HepG2 (cell line): Measurements from ENCODE around the gene THRAP3. TPM values are rescaled to one million over a fixed set of nuclear protein-coding genes. Genes with fewer than 3 reads are reported as not detected.

Source experiments
- BHLHE40 ChIP-seq: IDR thresholded peaks from 2 replicates; pipeline ENCODE4 v1.6.1; 2011; ENCODE audit warnings: low read length, improper control_type of control experiment
- IKZF5 ChIP-seq: IDR thresholded peaks from 2 replicates; pipeline ENCODE4 v1.6.1; 2018; ENCODE audit warnings: missing genetic modification reagents, mild to moderate bottlenecking, missing compliant biosample characterization
- NFE2L2 ChIP-seq: fragments of 150-350 bp; IDR thresholded peaks from 2 replicates; pipeline ENCODE4 v1.6.1; 2014; ENCODE audit warnings: low read length
- NPAS2 ChIP-seq: sonication (generic); formaldehyde crosslinking; IDR thresholded peaks from 2 replicates; pipeline ENCODE4 v1.8.0; 2022; ENCODE audit warnings: mild to moderate bottlenecking, missing genetic modification reagents, borderline replicate concordance
- RBM22 ChIP-seq: fragments of 200-400 bp; formaldehyde crosslinking; optimal IDR thresholded peaks from 2 replicates; pipeline ENCODE3; 2017; ENCODE audit warnings: mild to moderate bottlenecking, low read length, moderate library complexity
- RXRB ChIP-seq: IDR thresholded peaks from 2 replicates; pipeline ENCODE4 v1.6.1; 2016; ENCODE audit warnings: borderline replicate concordance, missing genetic modification reagents, missing compliant biosample characterization
- ZFYVE20 ChIP-seq: sonication (generic); formaldehyde crosslinking; IDR thresholded peaks from 2 replicates; pipeline ENCODE4 v1.8.0; 2023; ENCODE audit warnings: low read depth, mild to moderate bottlenecking, moderate library complexity, missing genetic modification reagents, borderline replicate concordance
- ZKSCAN5 ChIP-seq: sonication (generic); formaldehyde crosslinking; IDR thresholded peaks from 2 replicates; pipeline ENCODE4 v1.5.1; 2020; ENCODE audit warnings: mild to moderate bottlenecking, missing genetic modification reagents
- ZNF207 ChIP-seq: fragments of 450-650 bp; IDR thresholded peaks from 2 replicates; pipeline ENCODE4 v1.6.1; 2016; ENCODE audit warnings: antibody characterized with exemption, borderline replicate concordance
- ZNF460 ChIP-seq: sonication (generic); formaldehyde crosslinking; IDR thresholded peaks from 2 replicates; pipeline ENCODE4 v1.5.1; 2020; ENCODE audit warnings: missing genetic modification reagents, mild to moderate bottlenecking, borderline replicate concordance
- ZNF549 ChIP-seq: sonication (generic); formaldehyde crosslinking; IDR thresholded peaks from 2 replicates; pipeline ENCODE4 v1.5.0; 2020; ENCODE audit warnings: missing genetic modification reagents
- ZNF598 ChIP-seq: sonication (generic); formaldehyde crosslinking; IDR thresholded peaks from 2 replicates; pipeline ENCODE4 v1.5.1; 2020; ENCODE audit warnings: mild to moderate bottlenecking, missing genetic modification reagents, borderline replicate concordance
- ZNF652 ChIP-seq: IDR thresholded peaks from 2 replicates; pipeline ENCODE4 v1.6.1; 2016; ENCODE audit warnings: low read depth, borderline replicate concordance
- ZXDC ChIP-seq: sonication (generic); formaldehyde crosslinking; IDR thresholded peaks from 2 replicates; pipeline ENCODE4 v1.5.0; 2020; ENCODE audit warnings: mild to moderate bottlenecking, missing genetic modification reagents
- polyA plus RNA-seq, 8 experiments: library from polyadenylated mRNA; depleted of rRNA in 3 of 8; stranded (reverse) in 7 of 8; unstranded in 1 of 8; fragments of >200 nt; fragmentation: Illumina TruSeq in 4 of 8; extraction: Trizol in 4 of 8; gene quantifications; 2 replicates each; pipeline versions ENCODE4 v1.2.1 to v1.2.3, GENCODE V29; 2011 to 2016; ENCODE audit warnings: low read depth in 4 of 8, missing spikeins in 1 of 8, mixed read lengths in 1 of 8; ENCODE audit not compliant: insufficient read depth in 1 of 8
- total RNA-seq, 5 experiments: library from RNA; depleted of rRNA; stranded (reverse); fragments of >200 nt; fragmentation: Illumina TruSeq; extraction: Trizol; gene quantifications; 2 replicates each; pipeline ENCODE4 v1.2.3, GENCODE V29; 2016; ENCODE audit warnings: low read depth in 1 of 5
- TF ChIP-seq, protein P1 (sequence below): sonication (generic); formaldehyde crosslinking; IDR thresholded peaks from 2 replicates; pipeline ENCODE4 v1.5.0; 2020; ENCODE audit warnings: missing genetic modification reagents, mild to moderate bottlenecking, borderline replicate concordance
- TF ChIP-seq, protein P2 (sequence below): IDR thresholded peaks from 2 replicates; pipeline ENCODE4 v1.6.1; 2016; ENCODE audit warnings: control low read depth
- TF ChIP-seq, protein P3 (sequence below), 2 experiments: sonication (generic) in 1 of 2; formaldehyde crosslinking in 1 of 2; IDR thresholded peaks; 2 replicates each; pipeline versions ENCODE4 v1.4.0 to v1.6.1; 2016 to 2020; ENCODE audit warnings: borderline replicate concordance in 1 of 2, low read depth in 1 of 2, mild to moderate bottlenecking in 1 of 2, missing genetic modification reagents in 1 of 2

The THRAP3 gene
- total and polyA plus RNA-seq, 2 of the 13 experiments (the other 11 are each of a cell fraction or from before 2014, with no cell fraction given), result 45.0 to 92.6 TPM

DNA sequence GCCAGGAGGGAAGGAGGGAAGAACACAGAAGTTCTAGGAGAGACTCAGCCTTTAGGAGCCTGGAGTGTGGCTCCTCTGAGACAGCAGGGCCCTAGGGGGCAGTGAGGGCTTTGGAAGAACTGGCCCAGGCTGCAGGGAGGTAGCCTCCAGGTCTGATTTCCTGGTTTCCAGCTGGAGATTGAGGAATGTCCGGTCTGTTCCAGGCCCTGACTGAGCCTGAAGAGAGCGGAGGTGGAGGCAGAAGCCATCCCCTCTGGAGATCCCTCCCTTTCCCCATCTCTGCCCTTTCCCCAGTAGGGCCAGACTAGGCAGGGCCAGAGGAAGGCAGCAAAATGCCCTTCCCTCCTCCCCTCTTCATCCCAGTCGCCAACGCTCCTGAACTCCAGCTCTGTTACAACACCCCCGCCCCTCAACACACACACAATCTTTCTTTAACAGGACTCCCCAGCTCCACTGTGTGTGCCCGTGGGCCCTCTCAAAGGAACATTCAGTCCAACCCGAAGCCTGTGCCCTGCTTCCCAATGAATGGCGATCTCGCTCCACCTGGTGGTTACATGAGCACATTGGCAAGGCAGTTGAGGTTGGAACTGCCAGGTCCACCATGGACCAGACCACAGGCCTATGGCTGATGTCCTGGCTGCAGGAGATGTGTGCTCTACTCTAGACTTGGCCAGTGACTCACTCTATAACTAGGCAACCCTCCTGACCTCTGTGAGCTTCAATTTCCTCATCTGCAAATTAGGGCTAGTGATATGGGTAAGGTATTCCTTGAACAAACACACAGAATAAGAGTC is 36.2 kb upstream of the THRAP3 start (continued):
- no peak for TF ChIP-seq IKZF5 (CRISPR knock-in tag)
- TF ChIP-seq ZKSCAN5, result no peak
- TF ChIP-seq, protein P1, sequence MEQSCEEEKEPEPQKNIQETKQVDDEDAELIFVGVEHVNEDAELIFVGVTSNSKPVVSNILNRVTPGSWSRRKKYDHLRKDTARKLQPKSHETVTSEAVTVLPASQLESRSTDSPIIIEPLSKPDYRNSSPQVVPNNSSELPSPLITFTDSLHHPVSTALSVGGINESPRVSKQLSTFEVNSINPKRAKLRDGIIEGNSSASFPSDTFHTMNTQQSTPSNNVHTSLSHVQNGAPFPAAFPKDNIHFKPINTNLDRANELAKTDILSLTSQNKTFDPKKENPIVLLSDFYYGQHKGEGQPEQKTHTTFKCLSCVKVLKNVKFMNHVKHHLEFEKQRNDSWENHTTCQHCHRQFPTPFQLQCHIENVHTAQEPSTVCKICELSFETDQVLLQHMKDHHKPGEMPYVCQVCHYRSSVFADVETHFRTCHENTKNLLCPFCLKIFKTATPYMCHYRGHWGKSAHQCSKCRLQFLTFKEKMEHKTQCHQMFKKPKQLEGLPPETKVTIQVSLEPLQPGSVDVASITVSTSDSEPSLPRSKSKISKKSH (CRISPR knock-in tag), result 0 out of 2 replicates have a peak, but pooled peaks have one; percentile 60
- TF ChIP-seq NPAS2, result no peak
- TF ChIP-seq ZNF598 (CRISPR knock-in tag), result 0 out of 2 replicates have a peak, but pooled peaks have one; percentile 39
- TF ChIP-seq BHLHE40, result no peak; the same call in 1 of the 2 replicates
- TF ChIP-seq ZNF652 (CRISPR knock-in tag), result no peak
- no peak for TF ChIP-seq ZXDC (CRISPR knock-in tag)
- peak; percentile 59 for TF ChIP-seq RXRB (CRISPR knock-in tag)
- TF ChIP-seq ZNF460 (CRISPR knock-in tag), result no peak
- no peak for TF ChIP-seq RBM22
- TF ChIP-seq, protein P2, sequence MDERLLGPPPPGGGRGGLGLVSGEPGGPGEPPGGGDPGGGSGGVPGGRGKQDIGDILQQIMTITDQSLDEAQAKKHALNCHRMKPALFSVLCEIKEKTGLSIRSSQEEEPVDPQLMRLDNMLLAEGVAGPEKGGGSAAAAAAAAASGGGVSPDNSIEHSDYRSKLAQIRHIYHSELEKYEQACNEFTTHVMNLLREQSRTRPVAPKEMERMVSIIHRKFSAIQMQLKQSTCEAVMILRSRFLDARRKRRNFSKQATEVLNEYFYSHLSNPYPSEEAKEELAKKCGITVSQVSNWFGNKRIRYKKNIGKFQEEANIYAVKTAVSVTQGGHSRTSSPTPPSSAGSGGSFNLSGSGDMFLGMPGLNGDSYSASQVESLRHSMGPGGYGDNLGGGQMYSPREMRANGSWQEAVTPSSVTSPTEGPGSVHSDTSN, result no peak
- no peak for TF ChIP-seq ZFYVE20 (CRISPR knock-in tag)
- TF ChIP-seq, protein P3, sequence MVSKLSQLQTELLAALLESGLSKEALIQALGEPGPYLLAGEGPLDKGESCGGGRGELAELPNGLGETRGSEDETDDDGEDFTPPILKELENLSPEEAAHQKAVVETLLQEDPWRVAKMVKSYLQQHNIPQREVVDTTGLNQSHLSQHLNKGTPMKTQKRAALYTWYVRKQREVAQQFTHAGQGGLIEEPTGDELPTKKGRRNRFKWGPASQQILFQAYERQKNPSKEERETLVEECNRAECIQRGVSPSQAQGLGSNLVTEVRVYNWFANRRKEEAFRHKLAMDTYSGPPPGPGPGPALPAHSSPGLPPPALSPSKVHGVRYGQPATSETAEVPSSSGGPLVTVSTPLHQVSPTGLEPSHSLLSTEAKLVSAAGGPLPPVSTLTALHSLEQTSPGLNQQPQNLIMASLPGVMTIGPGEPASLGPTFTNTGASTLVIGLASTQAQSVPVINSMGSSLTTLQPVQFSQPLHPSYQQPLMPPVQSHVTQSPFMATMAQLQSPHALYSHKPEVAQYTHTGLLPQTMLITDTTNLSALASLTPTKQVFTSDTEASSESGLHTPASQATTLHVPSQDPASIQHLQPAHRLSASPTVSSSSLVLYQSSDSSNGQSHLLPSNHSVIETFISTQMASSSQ (IDR thresholded peaks at IDR 0.05; ENCODE audit: low read depth), result no peak
- TF ChIP-seq, protein P3 (CRISPR knock-in tag; IDR thresholded peaks at IDR 0.05; ENCODE audit: borderline replicate concordance), result peak; percentile 36; the same call in 1 of the 2 replicates
- TF ChIP-seq NFE2L2, result no peak
- TF ChIP-seq ZNF207, result no peak
- no peak for TF ChIP-seq ZNF549 (CRISPR knock-in tag)
